Measurements from ENCODE around the gene CHN2.

The CHN2 gene

DNA sequence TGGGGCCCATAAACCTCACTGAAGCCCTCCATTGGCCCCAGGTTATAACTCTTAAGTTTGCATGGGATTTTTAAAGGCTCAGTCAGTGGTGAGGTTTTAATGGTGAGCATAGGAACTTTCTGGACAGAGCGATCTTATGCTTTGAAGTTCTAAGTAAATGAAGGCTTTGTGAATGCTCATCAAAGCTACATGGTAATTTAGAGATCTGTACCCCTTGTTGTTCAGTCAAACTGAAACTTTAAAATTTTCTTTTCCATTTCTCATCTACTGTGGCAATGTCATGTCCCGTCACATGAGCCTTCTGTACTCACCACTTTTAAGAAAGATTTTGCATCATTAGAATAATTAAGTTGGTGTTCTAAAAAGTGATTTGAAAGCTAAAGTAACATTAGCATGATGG is 39.9 kb downstream of the CHN2 start:
- H3K4me3 ChIP-seq (ENCODE audit: low read depth in 1 of 5, low read length in 5 of 5) = no peak overlapping the region
- no peaks in the 10 kb centered on the region for H3K36me3 ChIP-seq (ENCODE audit: control insufficient read depth in 5 of 5, insufficient read depth in 5 of 5, low read length in 5 of 5)
- no peaks in the 10 kb centered on the region for H3K27me3 ChIP-seq (ENCODE audit: control insufficient read depth in 5 of 5, insufficient read depth in 4 of 5, low read length in 5 of 5)
- H3K9ac ChIP-seq (ENCODE audit: low read length in 5 of 5) = no peak overlapping the region
- H3K9me3 ChIP-seq (ENCODE audit: control insufficient read depth in 5 of 5, low read length in 5 of 5) = no peaks in the 10 kb centered on the region
- H3K4me1 ChIP-seq (ENCODE audit: control insufficient read depth in 5 of 5, insufficient read depth in 5 of 5, low read length in 5 of 5) = peaks cover 0 to 4% (median 0%) of the 10 kb centered on the region in 5 donors
- H3K27ac ChIP-seq (ENCODE audit: low read depth, low read length) = no peak overlapping the region

DNA sequence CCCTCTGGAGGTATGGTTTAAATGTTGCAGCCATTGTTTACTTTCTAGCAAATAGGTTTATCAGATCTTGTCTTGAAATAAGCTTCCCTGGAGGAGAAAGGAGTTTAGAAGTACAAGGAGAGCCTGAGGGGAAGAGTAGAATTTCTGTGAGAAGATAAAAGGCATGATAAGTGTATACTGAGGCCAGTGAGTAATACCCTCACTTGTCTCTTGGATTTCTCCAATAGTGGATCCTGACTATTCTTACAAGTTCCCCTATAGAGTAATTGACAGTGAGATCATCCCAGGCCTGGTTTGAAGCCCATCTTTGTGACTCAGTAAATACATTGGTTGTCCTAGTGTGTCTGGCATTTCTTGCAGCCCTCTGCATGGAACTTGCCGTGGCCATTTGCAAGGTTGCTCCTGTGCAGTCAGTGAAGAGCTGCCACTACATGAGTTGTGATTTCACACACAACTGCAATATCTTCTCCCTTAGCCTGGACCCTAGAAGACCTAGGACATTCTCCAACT is 41.6 kb downstream of the CHN2 start:
- peaks cover 0 to 4% (median 0%) of the 10 kb centered on the region in 5 donors for H3K4me1 ChIP-seq (ENCODE audit: control insufficient read depth in 5 of 5, insufficient read depth in 5 of 5, low read length in 5 of 5)
- no peak overlapping the region for H3K27ac ChIP-seq (ENCODE audit: low read depth, low read length)
- no peak overlapping the region for H3K9ac ChIP-seq (ENCODE audit: low read length in 5 of 5)
- H3K9me3 ChIP-seq (ENCODE audit: control insufficient read depth in 5 of 5, low read length in 5 of 5) = no peaks in the 10 kb centered on the region
- no peaks in the 10 kb centered on the region for H3K36me3 ChIP-seq (ENCODE audit: control insufficient read depth in 5 of 5, insufficient read depth in 5 of 5, low read length in 5 of 5)
- no peaks in the 10 kb centered on the region for H3K27me3 ChIP-seq (ENCODE audit: control insufficient read depth in 5 of 5, insufficient read depth in 4 of 5, low read length in 5 of 5)
- no peak overlapping the region for H3K4me3 ChIP-seq (ENCODE audit: low read depth in 1 of 5, low read length in 5 of 5)

DNA sequence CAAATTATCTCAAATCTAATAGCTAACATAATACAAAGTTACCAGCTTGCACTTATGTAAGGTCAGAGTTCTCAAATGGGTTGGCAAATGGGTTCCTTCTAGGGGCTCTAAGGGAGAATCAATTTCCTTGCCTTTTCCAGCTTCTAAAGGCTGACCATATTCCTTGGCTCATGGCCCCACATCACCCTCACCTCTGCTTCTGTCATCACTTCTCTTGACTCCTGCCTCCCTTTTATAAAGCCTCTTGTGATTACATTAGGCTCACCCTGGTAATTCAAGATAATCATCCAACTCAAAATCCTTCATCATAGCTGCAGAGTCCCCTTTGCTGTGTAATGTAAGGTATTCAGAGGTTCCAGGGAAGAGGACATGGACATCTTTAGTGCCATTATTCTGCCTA is 42.1 kb downstream of the CHN2 start:
- Histone ChIP-seq H3K27me3 (ENCODE audit: control insufficient read depth in 5 of 5, insufficient read depth in 4 of 5, low read length in 5 of 5) (no peaks in the 10 kb centered on the region), H3K27ac (ENCODE audit: low read depth, low read length) (no peak overlapping the region), H3K4me3 (ENCODE audit: low read depth in 1 of 5, low read length in 5 of 5) (no peak overlapping the region), H3K4me1 (ENCODE audit: control insufficient read depth in 5 of 5, insufficient read depth in 5 of 5, low read length in 5 of 5) (peaks cover 0 to 4% (median 0%) of the 10 kb centered on the region in 5 donors), H3K36me3 (ENCODE audit: control insufficient read depth in 5 of 5, insufficient read depth in 5 of 5, low read length in 5 of 5) (no peaks in the 10 kb centered on the region), H3K9me3 (ENCODE audit: control insufficient read depth in 5 of 5, low read length in 5 of 5) (no peaks in the 10 kb centered on the region), H3K9ac (ENCODE audit: low read length in 5 of 5) (no peak overlapping the region)

DNA sequence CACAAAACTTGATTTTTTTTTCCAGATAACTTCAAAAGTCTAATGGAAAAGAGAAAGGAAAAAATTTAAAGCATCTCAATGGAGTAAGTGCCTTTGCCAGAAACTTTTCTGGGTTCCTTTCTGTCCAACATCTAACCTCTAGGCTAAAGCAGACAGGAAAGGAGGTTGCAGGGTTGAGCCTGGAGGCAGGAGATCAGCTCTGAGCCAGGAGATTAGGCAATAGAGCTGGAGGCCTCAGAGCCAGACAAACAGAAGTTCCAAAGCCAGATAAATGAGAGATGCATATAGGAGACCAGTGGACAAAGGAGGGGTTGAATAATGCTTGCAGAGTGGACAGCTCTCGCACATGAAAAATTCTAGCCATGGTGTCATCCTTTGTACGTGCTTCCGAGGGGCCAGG is 42.9 kb downstream of the CHN2 start:
- no peaks in the 10 kb centered on the region for H3K27me3 ChIP-seq (ENCODE audit: control insufficient read depth in 5 of 5, insufficient read depth in 4 of 5, low read length in 5 of 5)
- H3K9me3 ChIP-seq (ENCODE audit: control insufficient read depth in 5 of 5, low read length in 5 of 5) = no peaks in the 10 kb centered on the region
- H3K4me1 ChIP-seq (ENCODE audit: control insufficient read depth in 5 of 5, insufficient read depth in 5 of 5, low read length in 5 of 5) = peaks cover 0 to 4% (median 0%) of the 10 kb centered on the region in 5 donors

DNA sequence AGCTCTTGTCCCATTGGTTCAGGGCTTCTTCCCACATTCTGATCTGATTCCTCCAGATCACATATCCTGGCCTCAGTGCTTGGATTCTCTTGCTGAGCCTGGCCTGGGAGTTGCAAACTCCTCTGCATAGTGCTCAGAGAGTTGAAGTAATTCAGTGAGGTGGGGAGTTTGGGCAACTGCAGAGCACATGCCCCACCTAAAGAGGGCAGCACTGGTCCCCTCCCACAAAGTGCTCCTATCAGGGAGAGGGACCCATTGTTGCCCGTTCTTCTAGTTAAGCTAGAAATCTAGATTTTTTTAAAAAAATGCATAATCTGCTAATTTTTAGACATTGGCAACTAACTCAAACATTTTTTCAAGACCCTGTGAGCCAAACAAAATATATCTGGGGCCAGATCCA is 45.1 kb downstream of the CHN2 start:
- no peak overlapping the region for H3K4me3 ChIP-seq (ENCODE audit: low read depth in 1 of 5, low read length in 5 of 5)
- no peaks in the 10 kb centered on the region for H3K9me3 ChIP-seq (ENCODE audit: control insufficient read depth in 5 of 5, low read length in 5 of 5)
- H3K36me3 ChIP-seq (ENCODE audit: control insufficient read depth in 5 of 5, insufficient read depth in 5 of 5, low read length in 5 of 5) = no peaks in the 10 kb centered on the region
- H3K4me1 ChIP-seq (ENCODE audit: control insufficient read depth in 5 of 5, insufficient read depth in 5 of 5, low read length in 5 of 5) = peaks cover 0 to 10% (median 2%) of the 10 kb centered on the region in 5 donors
- no peaks in the 10 kb centered on the region for H3K27me3 ChIP-seq (ENCODE audit: control insufficient read depth in 5 of 5, insufficient read depth in 4 of 5, low read length in 5 of 5)
- H3K9ac ChIP-seq (ENCODE audit: low read length in 5 of 5) = no peak overlapping the region
- no peak overlapping the region for H3K27ac ChIP-seq (ENCODE audit: low read depth, low read length)

More for the DNA sequence above, 42.9 kb downstream of the CHN2 start:
- Histone ChIP-seq H3K36me3 (ENCODE audit: control insufficient read depth in 5 of 5, insufficient read depth in 5 of 5, low read length in 5 of 5) (no peaks in the 10 kb centered on the region), H3K4me3 (ENCODE audit: low read depth in 1 of 5, low read length in 5 of 5) (no peak overlapping the region), H3K9ac (ENCODE audit: low read length in 5 of 5) (no peak overlapping the region), H3K27ac (ENCODE audit: low read depth, low read length) (no peak overlapping the region)

DNA sequence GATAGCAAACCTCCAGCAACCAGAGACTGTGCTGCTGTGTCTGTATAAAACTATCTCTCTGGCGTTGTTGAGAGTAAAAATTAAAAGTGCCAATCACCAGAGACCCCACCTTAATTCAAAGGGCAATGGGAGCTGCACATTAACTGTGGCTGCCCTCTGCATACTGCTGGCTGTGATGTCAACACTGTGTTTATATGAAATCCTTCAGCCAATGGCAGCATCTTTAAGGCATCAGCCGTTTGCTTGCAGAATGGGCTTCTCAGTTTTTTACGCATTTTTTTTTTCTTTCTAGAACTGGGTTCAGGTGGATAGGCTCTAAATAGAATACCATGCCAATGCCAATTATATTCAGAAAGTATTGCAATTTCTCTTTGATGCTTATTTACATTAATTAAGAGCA is 47.7 kb downstream of the CHN2 start:
- H3K4me1 ChIP-seq (ENCODE audit: control insufficient read depth in 5 of 5, insufficient read depth in 5 of 5, low read length in 5 of 5) = peaks cover 0 to 10% (median 2%) of the 10 kb centered on the region in 5 donors
- no peaks in the 10 kb centered on the region for H3K9me3 ChIP-seq (ENCODE audit: control insufficient read depth in 5 of 5, low read length in 5 of 5)
- H3K27ac ChIP-seq (ENCODE audit: low read depth, low read length) = no peak overlapping the region
- H3K4me3 ChIP-seq (ENCODE audit: low read depth in 1 of 5, low read length in 5 of 5) = no peak overlapping the region
- no peak overlapping the region for H3K9ac ChIP-seq (ENCODE audit: low read length in 5 of 5)
- no peaks in the 10 kb centered on the region for H3K36me3 ChIP-seq (ENCODE audit: control insufficient read depth in 5 of 5, insufficient read depth in 5 of 5, low read length in 5 of 5)
- H3K27me3 ChIP-seq (ENCODE audit: control insufficient read depth in 5 of 5, insufficient read depth in 4 of 5, low read length in 5 of 5) = no peaks in the 10 kb centered on the region

DNA sequence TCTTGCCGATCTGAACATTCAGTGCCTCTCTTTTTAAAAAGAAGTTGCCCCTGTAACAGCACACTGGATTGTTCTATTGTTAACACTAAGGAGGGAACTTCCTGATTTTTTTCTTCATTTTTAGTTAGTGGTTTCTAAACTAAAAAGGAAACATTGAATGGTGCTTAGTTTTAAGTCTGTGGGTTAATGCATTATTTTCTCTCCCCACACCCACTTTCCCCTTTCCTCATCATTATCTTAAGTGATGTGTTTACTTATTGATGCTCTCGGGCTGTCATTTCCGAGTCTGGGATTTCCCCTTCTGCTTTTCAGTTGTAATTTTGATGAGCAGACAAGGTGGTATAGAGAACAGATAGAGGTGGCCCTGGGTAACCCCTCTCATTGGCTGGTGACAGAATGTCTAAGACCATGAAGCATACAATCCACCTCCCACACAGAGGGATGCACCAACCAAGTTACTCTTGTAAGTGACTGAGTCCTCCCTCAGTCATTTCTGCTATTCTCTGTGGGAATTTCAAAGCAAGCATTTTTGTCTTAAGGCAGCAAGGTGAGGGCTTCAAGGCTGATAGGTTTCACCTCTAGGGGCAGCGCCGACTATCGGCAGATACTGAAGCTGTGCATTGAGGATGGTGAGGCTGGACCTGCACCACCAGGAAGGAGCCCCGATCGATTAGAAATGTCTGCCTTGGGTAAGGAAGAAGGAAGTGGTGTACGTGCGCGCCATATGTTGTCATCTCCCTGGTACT is 49.5 kb downstream of the CHN2 start:
- Histone ChIP-seq H3K27me3 (ENCODE audit: control insufficient read depth in 5 of 5, insufficient read depth in 4 of 5, low read length in 5 of 5) (no peaks in the 10 kb centered on the region), H3K27ac (ENCODE audit: low read depth, low read length) (no peak overlapping the region), H3K9ac (ENCODE audit: low read length in 5 of 5) (no peak overlapping the region), H3K4me1 (ENCODE audit: control insufficient read depth in 5 of 5, insufficient read depth in 5 of 5, low read length in 5 of 5) (peaks cover 0 to 22% (median 0%) of the 10 kb centered on the region in 5 donors), H3K4me3 (ENCODE audit: low read depth in 1 of 5, low read length in 5 of 5) (no peak overlapping the region), H3K9me3 (ENCODE audit: control insufficient read depth in 5 of 5, low read length in 5 of 5) (no peaks in the 10 kb centered on the region), H3K36me3 (ENCODE audit: control insufficient read depth in 5 of 5, insufficient read depth in 5 of 5, low read length in 5 of 5) (no peaks in the 10 kb centered on the region)

DNA sequence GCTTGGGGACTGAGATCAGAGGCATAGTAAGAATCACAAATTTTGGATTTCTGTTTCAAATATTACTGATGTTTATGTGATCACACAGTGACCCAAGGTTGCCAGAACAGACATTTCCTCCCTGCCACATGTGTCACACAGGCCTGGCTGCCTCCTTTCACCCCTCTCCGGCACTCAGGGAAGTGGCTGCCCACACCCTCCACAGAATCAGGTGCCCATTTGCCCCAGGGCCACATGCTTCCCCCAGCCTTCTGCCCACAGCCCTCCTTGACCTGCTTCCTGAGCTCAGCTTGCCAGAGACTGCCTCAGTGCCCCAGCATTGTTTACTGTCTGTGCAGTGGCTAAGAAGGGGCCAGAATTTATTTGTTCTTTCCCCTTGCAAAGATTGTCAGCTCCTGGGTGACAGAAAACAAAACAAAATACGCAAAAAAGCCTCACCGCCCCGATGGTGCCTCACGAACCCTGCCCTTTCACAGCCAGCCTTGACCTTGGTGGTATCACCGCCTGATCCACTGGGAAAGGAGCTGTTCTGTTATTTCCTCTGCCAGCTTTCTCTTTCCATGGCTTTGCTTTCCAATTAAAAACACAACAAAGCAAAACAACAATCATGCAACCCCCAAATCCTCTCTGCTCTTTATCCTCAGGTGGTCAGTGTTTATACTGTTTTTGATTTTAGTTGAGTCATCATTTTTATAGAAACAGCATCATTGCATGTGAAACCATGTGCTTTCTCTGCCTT is 52.8 kb downstream of the CHN2 start:
- Histone ChIP-seq H3K27ac (ENCODE audit: low read depth, low read length) (no peak overlapping the region), H3K4me1 (ENCODE audit: control insufficient read depth in 5 of 5, insufficient read depth in 5 of 5, low read length in 5 of 5) (peaks cover 0 to 22% (median 0%) of the 10 kb centered on the region in 5 donors), H3K9ac (ENCODE audit: low read length in 5 of 5) (no peak overlapping the region), H3K9me3 (ENCODE audit: control insufficient read depth in 5 of 5, low read length in 5 of 5) (no peaks in the 10 kb centered on the region), H3K27me3 (ENCODE audit: control insufficient read depth in 5 of 5, insufficient read depth in 4 of 5, low read length in 5 of 5) (no peaks in the 10 kb centered on the region), H3K36me3 (ENCODE audit: control insufficient read depth in 5 of 5, insufficient read depth in 5 of 5, low read length in 5 of 5) (no peaks in the 10 kb centered on the region), H3K4me3 (ENCODE audit: low read depth in 1 of 5, low read length in 5 of 5) (no peak overlapping the region)

DNA sequence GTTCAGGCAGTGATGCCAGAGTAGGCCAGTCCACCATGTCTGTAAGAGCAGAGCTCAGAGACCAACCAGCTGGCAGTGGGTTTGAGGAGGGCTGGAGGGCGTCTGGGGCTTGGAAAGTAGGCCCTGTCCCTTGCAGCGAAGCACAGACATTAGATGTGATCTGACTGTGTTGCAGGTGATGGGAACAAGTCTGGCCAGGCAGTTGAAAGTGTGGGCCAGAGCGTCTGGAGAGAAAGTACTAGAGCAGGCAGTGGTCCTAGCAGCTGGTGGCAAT is 53.3 kb downstream of the CHN2 start:
- Histone ChIP-seq H3K27ac (ENCODE audit: low read depth, low read length) (no peak overlapping the region), H3K27me3 (ENCODE audit: control insufficient read depth in 5 of 5, insufficient read depth in 4 of 5, low read length in 5 of 5) (no peaks in the 10 kb centered on the region), H3K9ac (ENCODE audit: low read length in 5 of 5) (no peak overlapping the region), H3K36me3 (ENCODE audit: control insufficient read depth in 5 of 5, insufficient read depth in 5 of 5, low read length in 5 of 5) (no peaks in the 10 kb centered on the region), H3K4me1 (ENCODE audit: control insufficient read depth in 5 of 5, insufficient read depth in 5 of 5, low read length in 5 of 5) (peaks cover 0 to 22% (median 0%) of the 10 kb centered on the region in 5 donors), H3K9me3 (ENCODE audit: control insufficient read depth in 5 of 5, low read length in 5 of 5) (no peaks in the 10 kb centered on the region), H3K4me3 (ENCODE audit: low read depth in 1 of 5, low read length in 5 of 5) (no peak overlapping the region)

DNA sequence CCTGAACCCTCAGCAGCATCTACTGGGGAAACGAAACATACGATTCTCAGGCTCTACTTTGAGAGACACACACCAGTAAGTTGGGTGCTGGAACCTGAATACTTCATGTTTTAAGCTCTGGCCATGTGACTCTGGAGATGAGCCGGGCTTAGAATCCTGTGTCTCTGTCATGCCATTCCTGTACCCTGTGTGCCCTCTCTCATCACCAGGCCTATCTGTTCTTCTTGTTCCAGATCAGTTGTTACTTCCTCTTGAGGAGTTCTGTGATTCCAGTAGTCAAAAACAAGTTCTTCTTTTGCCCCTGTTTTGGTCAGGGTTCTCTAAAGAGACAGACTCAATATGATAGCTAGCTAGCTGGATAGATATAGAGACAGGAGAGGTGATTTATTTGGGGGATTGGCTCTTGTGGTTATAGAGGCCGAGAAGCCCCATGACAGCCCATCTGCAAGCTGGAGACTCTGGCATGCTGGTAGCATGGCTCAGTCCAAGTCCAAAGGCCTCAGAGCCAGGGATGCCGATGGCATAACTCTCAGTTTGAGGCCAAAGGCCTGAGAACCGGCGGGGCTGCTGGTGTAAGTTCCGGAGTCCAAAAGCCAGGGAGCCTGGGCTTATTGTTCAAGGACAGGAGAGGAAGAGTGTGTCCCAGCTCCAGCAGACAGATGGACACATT is 54.3 kb downstream of the CHN2 start:
- H3K9me3 ChIP-seq (ENCODE audit: control insufficient read depth in 5 of 5, low read length in 5 of 5) = no peaks in the 10 kb centered on the region
- H3K27ac ChIP-seq (ENCODE audit: low read depth, low read length) = no peak overlapping the region
- no peaks in the 10 kb centered on the region for H3K36me3 ChIP-seq (ENCODE audit: control insufficient read depth in 5 of 5, insufficient read depth in 5 of 5, low read length in 5 of 5)
- no peak overlapping the region for H3K9ac ChIP-seq (ENCODE audit: low read length in 5 of 5)
- H3K4me3 ChIP-seq (ENCODE audit: low read depth in 1 of 5, low read length in 5 of 5) = no peak overlapping the region
- H3K27me3 ChIP-seq (ENCODE audit: control insufficient read depth in 5 of 5, insufficient read depth in 4 of 5, low read length in 5 of 5) = no peaks in the 10 kb centered on the region
- peaks cover 0 to 19% (median 0%) of the 10 kb centered on the region in 5 donors for H3K4me1 ChIP-seq (ENCODE audit: control insufficient read depth in 5 of 5, insufficient read depth in 5 of 5, low read length in 5 of 5)
